ENCODE data around the gene SDCCAG8.

Gene SDCCAG8

GRCh38 chr1:243388276-243388675, 132.4 kb downstream of the SDCCAG8 start:
- peaks cover 9% of the 10 kb centered on the region for H3K36me3 ChIP-seq (replicated peaks)
- DNase-seq = no peak
- no peak overlapping the region for H3K27ac ChIP-seq
- TF ChIP-seq CTCF (IDR thresholded peaks at IDR 0.05; ENCODE audit: low read depth, low read length, missing control alignments) = no peak
- in situ Hi-C loops (cut with HindIII; ENCODE audit: low pct_ligation_motif_present, low sequenced_read_pairs) = no loop called here
- no peaks in the 10 kb centered on the region for H3K27me3 ChIP-seq (replicated peaks)
- no peak overlapping the region for H3K4me3 ChIP-seq (ENCODE audit: low read depth, low read length)

DNA sequence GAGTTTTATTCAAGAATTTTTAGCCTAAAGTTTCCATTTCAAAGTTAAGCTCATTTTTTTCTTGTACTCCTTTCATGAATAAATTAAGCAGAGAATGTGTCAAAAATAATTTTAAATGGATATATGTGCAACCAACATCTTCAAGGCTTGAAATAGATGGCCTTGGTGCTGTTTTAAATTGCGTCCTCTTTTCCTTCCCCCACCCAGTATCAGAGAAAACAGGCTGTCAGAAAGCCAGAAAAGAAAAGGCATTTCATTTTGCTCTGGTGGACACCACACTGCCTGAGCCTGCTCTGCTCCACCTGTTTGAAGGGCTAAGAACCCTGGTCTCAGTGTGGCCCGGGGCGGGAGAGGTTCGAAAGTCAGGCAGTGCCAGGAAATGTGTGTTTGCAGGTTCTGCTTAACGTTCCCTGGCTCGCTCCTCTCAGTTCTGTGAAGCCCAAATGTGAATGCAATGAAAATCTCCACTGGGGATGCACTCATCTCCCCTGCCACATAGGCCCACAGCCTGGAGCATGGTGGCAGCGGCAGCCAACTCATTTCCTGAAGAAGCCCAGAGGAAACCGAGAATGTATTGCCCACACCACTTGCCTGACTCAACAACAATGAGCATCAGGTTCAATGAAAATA, 134.4 kb downstream of the SDCCAG8 start:
- TF ChIP-seq CTCF (IDR thresholded peaks at IDR 0.05; ENCODE audit: low read depth, low read length, missing control alignments) = no peak
- no peak for DNase-seq
- Histone ChIP-seq H3K27ac (no peak overlapping the region), H3K36me3 (replicated peaks) (peaks cover 6% of the 10 kb centered on the region), H3K4me3 (ENCODE audit: low read depth, low read length) (no peak overlapping the region), H3K27me3 (replicated peaks) (no peaks in the 10 kb centered on the region)
- in situ Hi-C loops (cut with HindIII; ENCODE audit: low pct_ligation_motif_present, low sequenced_read_pairs) = no loop called here

DNA sequence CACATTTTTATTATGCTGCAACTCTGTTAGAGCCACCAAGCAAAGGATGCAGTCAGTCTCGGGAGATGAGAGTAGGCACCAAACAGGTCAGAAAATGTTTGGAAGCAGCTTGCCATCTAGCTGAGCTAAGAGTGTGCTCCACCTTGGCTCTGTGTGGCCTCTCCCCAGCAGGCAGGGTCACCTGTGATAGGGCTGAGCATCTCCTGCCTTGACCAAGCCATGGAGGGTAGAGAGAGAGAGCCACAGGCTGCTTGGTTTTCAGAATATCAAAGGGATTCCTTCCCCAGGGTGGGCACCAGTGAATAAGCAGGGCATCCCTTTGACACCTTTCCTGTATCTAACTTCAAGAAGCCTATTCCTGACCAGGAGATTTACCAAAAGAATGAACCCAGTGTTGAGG, 135.5 kb downstream of the SDCCAG8 start:
- Histone ChIP-seq H3K27ac (no peak overlapping the region), H3K36me3 (replicated peaks) (no peaks in the 10 kb centered on the region), H3K4me3 (ENCODE audit: low read depth, low read length) (no peak overlapping the region), H3K27me3 (replicated peaks) (no peaks in the 10 kb centered on the region)
- in situ Hi-C loops (cut with HindIII; ENCODE audit: low pct_ligation_motif_present, low sequenced_read_pairs) = no loop called here
- DNase-seq = no peak
- no peak for TF ChIP-seq CTCF (IDR thresholded peaks at IDR 0.05; ENCODE audit: low read depth, low read length, missing control alignments)

- no peak for TF ChIP-seq CTCF (IDR thresholded peaks at IDR 0.05; ENCODE audit: low read depth, low read length, missing control alignments)
- no peak overlapping the region for H3K27ac ChIP-seq
- in situ Hi-C loops (cut with HindIII; ENCODE audit: low pct_ligation_motif_present, low sequenced_read_pairs) = no loop called here
- H3K36me3 ChIP-seq (replicated peaks) = no peaks in the 10 kb centered on the region
- no peaks in the 10 kb centered on the region for H3K27me3 ChIP-seq (replicated peaks)
- H3K4me3 ChIP-seq (ENCODE audit: low read depth, low read length) = no peak overlapping the region
- no peak for DNase-seq
Measured at GRCh38 chr1:243393096-243393495, 137.3 kb downstream of the SDCCAG8 start.

GRCh38 chr1:243394066-243394465, 138.2 kb downstream of the SDCCAG8 start:
- no peak overlapping the region for H3K4me3 ChIP-seq (ENCODE audit: low read depth, low read length)
- H3K36me3 ChIP-seq (replicated peaks) = no peaks in the 10 kb centered on the region
- H3K27me3 ChIP-seq (replicated peaks) = no peaks in the 10 kb centered on the region
- in situ Hi-C loops (cut with HindIII; ENCODE audit: low pct_ligation_motif_present, low sequenced_read_pairs) = no loop called here
- no peak for TF ChIP-seq CTCF (IDR thresholded peaks at IDR 0.05; ENCODE audit: low read depth, low read length, missing control alignments)
- H3K27ac ChIP-seq = no peak overlapping the region
- DNase-seq = no peak
